ENCODE results near the gene TGM1.
A peak's percentile ranks its signal among the peaks of the same experiment; 100 is the strongest.

TGM1 gene

DNA sequence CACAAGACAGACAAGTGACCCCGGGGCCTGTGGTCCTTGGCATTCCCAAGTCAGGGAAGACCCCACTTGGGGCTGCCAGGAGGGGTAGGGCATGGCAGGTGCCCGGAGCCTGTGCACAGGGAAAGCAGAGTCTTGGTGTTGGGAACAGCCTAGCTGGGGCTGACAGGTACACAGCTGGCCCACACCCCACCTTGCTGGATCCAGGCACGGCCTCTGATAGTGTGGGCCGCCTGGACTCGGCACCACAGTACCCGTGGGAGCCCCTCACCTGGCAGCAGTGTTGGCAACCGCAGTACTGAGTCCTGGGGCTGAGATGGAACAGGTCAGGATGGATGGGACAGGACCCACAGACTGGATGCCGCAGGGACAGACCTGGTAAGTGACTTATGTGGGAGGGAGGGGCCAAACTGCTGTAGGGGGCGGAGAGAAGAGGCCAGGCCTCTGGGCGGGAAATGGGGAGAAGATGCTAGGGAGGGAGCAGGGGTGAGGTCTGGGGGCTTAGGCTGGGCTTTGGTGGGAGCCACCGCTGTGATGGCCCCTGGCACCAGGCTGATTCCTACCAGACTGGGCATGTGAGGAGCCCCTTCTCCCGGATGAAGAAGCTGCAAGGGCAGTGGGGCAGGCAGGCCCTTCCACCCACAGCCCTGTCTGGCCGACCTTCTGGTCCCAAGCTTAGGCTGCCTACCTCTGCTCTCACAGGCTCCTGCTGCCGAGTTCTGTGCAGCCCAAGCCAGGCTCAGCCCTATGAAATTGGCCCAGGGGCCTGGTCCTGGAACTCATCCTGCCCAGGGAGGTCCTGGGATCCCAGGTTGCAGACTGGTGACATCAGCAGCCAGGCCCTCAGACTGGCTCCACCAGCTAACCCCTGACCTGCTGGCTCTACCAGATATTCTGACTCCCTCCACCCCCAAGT, at the start of gene TGM1:
Gene TGM1 (minus strand): TSS at position 357 of the 913 bp plus-strand sequence. CDS start 825 bp downstream, outside the sequence.
- DNase-seq, result no peak

DNA sequence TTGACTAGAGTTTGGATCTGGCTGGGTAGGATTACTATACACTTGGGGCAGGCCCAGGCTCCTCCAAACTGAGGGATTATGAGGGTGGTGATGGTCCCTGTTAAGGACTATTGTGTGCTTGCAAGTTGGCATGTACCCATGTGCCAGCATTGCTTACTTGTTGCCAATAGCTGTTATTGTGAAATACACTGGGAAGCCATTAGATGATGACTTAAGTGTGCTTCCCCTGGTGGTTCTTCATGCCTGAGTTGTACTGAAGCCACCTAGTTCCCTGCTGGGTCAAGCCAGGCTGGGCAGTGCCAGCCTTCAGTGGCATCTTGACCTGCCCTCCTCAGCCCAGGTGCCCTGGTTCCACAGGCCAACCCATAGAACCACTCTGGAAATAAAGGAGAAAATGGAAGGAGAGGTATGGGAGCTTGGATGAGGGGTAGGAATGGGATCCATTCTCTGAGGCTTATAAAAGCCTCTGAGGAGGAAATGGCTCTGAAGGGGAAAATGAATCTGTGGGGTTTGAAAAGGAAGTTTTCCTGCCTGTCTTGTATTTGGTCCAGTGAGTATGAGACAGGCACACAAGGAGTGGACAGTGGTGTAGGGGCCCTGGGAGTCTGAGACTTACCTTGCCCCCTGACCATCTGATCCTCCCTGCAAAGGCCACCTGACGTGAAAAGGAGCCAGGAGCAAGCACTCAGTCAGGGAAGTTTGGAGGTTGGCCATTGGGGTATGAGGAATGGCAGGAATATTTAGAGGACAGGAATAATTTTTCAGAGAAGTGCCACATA, 49.0 kb upstream of the TGM1 start:
- DNase-seq, result no peak

DNA sequence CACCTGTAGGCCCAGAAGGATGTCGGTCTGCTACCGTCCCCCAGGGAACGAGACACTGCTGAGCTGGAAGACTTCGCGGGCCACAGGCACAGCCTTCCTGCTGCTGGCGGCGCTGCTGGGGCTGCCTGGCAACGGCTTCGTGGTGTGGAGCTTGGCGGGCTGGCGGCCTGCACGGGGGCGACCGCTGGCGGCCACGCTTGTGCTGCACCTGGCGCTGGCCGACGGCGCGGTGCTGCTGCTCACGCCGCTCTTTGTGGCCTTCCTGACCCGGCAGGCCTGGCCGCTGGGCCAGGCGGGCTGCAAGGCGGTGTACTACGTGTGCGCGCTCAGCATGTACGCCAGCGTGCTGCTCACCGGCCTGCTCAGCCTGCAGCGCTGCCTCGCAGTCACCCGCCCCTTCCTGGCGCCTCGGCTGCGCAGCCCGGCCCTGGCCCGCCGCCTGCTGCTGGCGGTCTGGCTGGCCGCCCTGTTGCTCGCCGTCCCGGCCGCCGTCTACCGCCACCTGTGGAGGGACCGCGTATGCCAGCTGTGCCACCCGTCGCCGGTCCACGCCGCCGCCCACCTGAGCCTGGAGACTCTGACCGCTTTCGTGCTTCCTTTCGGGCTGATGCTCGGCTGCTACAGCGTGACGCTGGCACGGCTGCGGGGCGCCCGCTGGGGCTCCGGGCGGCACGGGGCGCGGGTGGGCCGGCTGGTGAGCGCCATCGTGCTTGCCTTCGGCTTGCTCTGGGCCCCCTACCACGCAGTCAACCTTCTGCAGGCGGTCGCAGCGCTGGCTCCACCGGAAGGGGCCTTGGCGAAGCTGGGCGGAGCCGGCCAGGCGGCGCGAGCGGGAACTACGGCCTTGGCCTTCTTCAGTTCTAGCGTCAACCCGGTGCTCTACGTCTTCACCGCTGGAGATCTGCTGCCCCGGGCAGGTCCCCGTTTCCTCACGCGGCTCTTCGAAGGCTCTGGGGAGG, 47.9 kb upstream of the TGM1 start, which contains the start of gene LTB4R:
Gene LTB4R (plus strand): TSS at position 857 of the 959 bp plus-strand sequence. CDS start 4,150 bp downstream, outside the sequence.
- DNase-seq, result peak; percentile 72

DNA sequence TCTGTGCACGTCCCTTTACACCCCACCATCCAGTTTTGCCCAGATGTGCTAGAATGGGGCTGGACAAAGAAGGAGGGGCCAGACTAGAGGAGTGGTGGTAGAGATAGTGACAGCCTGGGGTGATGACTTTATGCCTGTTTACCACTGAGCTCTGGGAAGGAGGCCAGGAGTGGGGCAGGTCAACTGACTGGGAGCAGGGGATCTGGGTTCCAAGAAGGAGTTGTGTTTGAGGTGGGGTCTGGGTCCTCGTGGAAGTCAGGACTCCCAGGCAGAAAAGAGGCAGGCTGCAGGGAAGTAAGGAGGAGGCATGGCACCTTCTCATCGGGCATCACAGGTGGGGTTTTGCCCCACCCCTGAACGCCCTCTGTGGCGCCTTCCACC, 47.3 kb upstream of the TGM1 start:
- DNase-seq, result no peak

- DNase-seq, result no peak
Observed at GRCh38 chr14:24309538-24310264, 46.7 kb upstream of the TGM1 start, which contains the start of gene LTB4R2. Gene LTB4R2 (plus strand): TSS chr14:24310140. CDS start chr14:24310665, 525 bp downstream.

DNA sequence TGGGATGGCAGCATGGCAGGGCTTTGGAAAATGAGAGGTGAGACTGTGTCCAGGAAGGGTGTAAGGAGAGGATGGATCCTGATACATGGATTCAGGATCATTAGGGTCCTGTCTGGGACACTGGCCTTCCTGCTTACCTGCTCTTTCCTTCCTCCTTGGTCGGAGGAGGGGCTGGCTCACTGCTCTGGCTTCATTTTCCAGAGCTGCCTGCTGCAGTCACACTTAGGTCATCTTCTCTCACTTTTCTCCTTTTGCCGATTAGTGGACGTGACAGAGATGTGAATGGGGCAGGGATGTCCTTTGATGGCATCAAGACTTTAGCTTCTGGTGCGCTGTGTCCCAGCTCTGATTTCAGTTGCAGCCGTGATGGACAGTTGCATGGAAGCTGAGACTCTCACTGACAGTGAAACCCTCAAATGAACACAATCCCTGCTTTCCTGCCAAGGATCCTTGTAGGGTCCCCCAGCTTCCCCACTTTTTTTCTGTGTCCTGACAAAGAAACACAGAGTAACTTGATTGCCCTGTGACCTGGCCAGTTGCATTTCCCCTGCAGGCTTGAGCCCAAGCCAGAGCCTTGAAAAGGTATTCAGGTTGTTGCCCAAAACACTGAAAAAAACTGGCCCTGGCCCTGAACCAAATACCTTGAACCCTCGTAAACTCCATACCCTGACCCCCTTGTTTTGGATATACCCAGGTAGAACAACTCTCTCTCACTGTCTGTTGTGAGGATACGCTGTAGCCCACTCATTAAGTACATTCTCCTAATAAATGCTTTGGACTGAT, 45.6 kb upstream of the TGM1 start:
- DNase-seq, result no peak

DNA sequence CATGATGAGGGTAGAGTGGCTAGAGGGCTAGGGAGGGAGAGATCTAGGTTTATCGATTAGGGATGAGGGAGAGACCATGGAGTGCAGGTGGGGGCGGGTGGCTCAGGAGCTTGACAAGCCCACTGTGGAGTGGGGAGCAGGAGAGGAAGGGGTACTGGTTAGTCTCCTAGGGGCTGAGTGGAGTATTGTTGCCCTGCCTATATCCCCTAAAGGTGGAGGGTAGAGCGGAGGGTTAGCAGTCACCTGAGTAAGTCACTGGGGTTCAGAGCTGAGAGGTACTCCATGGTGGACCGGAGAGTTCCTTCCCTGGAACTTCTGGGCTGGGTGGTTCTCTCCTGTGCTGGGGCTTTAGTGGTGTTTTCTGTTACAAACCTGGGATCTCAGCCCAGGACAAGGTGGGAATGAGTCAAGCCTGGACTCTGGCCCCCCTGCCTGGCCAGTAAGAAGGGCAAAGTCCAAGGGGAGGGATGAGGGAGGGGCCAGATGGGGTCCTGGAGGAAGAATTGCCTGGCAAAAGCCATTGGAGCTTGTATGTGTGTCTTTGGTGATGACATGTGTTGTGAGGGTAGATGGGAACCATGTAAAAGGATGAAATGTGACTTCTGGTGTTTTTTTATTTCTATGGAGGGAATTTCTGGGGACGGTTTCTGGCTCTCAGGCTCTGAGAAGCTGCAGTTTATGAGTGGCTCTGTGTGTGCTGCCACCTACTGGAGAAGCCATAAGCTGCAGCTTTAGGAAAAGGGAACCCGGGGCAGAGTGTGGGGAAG, 44.8 kb upstream of the TGM1 start, which contains the start of gene CIDEB:
Gene CIDEB (minus strand): TSS at position 403 of the 767 bp plus-strand sequence. CDS start 119 bp downstream, at position 284.
- peak; percentile 69 for DNase-seq

DNA sequence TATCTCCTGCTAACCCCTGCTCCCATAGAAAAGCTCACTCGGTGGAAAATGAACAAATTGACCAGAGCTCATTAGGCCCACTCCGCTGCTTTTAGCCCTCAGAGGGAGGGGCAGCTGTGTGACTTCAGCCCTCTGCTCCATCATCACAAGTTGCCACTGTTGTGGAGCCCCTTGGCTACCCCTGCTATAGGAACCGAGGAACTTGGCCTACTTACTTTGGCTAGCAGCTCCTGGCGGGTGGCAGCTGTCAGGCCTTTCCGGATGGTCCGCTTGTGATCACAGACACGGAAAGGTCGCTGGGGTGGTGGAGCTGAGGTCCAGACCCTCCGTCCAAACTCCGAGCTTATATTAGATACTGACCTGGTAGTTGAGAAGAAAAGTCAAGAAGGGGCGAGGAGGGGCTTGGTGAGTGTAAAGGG, 44.2 kb upstream of the TGM1 start:
- DNase-seq, result no peak

GRCh38 chr14:24304019-24304387, 41.0 kb upstream of the TGM1 start:
- no peak for DNase-seq

DNA sequence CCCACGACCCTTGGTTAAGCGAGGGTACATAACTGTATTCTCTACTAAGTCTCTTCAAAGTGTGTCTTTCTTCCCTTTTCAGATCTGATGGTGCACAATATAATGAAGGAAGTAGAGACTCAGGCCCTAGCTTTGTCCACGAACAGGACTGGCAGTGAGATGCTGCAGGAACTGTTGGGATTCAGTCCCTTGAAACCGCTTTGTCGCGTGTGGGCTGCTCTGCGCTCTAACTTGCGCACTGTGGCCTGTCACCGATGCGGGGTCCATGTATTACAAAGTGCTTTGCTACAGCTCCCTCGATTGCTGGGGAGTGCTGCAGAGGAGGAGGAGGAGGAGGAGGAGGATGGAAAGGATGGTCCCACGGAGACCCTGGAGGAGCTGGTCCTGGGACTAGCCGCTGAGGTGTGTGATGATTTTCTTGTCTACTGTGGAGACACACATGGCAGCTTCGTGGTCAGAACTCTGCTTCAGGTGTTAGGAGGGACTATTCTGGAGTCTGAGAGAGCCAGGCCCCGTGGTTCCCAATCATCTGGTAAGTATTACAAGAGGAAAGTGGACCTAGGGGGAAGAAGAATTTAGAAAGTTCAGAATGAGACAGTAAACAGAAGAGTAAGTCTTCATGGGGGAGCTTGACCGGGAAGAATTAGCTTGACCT, 37.5 kb upstream of the TGM1 start:
- DNase-seq, result no peak

DNA sequence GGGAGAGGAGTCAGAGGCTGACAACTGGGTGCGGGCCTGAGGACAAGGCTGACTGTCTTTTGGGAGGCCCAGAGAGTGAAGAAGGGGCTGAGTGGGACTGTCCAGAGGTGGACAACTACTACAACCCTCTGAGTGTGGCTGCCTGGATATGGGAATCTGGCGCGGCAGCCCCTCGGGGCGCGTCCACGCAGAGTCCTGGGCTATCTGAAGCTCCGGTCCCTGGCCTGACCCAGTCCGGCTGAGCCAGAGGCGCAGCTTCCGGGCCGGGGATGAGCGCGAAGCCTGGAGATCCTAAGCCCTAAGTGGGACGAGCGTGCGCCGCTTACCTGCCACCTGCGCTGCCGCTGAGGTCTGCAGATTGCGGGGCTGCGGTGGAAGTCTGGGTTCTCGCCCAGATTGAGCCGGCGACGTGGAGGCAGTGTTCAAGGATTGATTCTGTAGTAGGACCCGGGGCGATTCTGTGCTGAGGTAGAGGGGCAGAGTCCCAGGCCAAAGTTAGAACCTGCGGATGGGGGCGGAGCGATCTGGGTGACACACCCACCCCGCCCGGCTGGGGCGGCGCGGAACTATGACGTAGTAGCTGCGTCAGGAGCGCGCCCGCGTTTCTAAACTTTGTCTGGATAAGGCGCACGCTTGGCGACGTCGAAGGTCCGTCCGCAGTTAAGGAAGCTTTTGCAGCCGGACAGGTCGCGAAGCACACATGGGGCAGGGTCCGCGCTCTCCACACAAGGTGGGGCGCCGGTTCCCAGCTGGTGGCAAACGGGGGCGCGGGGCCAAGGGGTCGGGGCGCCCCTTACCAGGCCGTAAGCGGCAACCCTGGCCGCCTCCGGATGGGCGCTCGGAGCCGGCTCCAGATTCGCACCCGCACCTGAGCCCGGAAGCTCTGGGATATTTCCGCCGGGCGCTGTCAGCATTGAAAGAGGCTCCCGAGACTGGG, 36.5 kb upstream of the TGM1 start, which contains the start of the genes DHRS1 and NOP9:
Gene DHRS1 (minus strand): TSS at position 526 of the 937 bp plus-strand sequence. CDS start 674 bp downstream, outside the sequence.
Gene NOP9 (plus strand): TSS at position 596 of the 937 bp plus-strand sequence. CDS start 105 bp downstream, at position 701.
- DNase-seq, result peak; percentile 93

DNA sequence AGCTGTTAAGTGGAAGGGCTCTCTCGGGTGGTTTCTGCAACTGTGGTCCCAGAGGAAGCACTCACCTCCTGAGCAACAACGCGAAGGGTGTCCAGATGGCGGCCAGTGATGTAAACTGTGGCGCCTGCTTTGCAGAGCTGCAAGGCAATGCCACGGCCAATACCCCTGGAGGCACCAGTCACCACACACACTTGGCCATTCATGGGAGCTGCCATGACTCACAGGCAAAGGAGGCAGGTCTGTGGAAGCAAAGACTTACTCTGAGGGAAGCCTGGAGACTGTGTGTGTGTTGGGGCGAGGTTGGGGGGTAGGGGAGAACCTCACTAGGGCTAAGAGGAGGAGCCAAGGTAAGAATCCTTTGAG, 35.9 kb upstream of the TGM1 start:
- peak; percentile 22 for DNase-seq

GRCh38 chr14:24297190-24297964, 34.4 kb upstream of the TGM1 start:
- DNase-seq, result no peak

DNA sequence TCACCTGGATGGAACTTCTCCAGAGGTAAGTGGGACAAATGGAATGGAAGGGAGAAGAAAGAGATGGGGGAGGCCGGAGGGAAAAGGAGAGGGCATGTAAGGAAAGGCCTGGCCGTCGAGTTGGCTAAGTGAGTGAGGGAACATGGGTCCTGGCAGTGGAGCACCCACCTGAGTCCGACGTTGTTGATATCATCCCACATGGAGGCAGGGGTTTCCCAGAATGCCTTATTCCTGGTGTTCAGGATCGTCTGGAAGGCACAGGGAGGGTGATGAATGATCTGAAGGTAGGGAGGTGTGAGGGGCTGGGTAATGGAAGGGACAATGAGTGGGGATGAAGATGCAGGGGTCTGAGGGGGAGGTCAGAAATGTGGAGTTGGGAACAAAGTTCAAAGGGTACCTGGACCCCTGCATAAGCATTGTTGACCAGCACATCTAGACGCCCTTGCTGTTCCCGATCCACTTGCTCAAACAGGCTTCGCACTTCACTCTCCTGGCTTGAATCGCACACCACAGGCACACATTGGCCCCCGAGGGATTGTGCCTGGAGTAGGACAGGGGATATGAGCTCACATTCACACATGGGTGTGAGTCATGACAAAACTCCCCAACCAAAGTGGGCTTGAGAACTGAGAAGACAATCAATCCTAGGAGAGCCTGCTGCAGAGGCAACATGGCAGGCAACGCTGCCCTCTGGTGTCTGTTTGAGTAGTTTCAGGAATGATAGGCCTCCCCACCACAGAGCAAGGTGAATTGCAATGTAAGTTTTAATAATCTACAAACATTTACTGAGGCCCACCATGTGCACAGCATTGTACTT, 33.6 kb upstream of the TGM1 start:
- DNase-seq, result peak; percentile 82

DNA sequence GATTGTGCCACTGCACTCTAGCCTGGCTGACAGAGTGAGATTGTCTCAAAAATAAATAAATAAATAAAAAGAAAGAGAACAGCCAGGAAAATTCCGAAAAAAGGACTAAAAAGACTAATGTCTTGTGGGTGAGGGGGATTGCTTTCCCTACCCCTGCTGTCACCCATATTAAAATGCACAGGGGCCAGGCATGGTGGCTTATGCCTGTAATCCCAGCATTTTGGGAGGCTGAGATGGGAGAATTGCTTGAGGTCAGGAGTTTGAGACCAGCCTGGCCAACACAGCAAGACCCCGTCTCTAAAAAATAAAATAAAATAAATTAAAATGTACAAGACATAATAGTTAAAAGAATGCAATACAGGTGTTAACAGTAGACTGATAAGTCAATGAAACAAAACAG, 30.5 kb upstream of the TGM1 start:
- no peak for DNase-seq

DNA sequence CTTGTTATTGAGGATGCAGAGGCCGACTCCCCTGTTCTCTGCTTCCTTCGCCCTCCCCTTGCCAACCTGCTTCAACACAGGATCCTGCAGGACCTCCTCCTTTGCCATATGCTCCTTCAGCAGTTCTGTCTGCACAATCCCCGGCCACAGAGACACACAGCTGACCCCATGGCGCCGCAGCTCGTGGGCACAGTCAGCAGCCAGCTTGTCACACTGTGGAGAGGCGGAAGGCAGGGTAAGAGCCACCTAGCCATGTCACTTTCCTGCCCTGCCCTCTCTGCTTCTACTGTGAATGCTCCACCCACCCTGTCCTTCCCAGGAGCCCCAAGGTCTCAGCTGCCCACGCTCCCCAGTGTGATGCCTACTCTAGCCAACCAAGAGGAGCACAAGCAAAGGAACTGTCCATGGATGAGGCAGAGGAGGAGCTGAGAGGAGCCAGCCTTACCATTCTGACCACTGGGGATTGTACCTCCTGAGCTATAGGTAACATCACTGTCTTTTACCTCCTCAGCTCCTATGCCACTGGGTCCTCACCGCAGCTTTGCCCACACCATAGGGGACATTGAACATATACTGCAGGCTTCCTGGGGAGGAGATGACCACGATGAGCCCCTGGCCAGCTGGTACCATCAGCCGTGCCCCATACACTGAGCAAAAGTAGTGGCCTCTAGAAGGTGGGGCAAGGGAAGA, 29.3 kb upstream of the TGM1 start:
- DNase-seq, result no peak
